Urinary bladder (tissue), 4 donors: ENCODE data around the gene AK8. TPM values are rescaled to one million over a fixed set of nuclear protein-coding genes. Genes with fewer than 3 reads are reported as not detected.

Source experiments
- DNase-seq: peaks from one replicate; pipeline ENCODE4 v3.0.0-alpha.2; 2015; ENCODE audit errors: extremely low spot score
- H3K27ac ChIP-seq: one replicate; pipeline ENCODE4 v1.5.1; 2013; ENCODE audit warnings: low read depth, mild to moderate bottlenecking, moderate library complexity
- H3K36me3 ChIP-seq: one replicate; pipeline ENCODE4 v1.6.1; 2013; ENCODE audit warnings: mild to moderate bottlenecking, moderate library complexity; ENCODE audit not compliant: insufficient read depth
- H3K4me1 ChIP-seq: one replicate; pipeline ENCODE4 v1.6.1; 2013; ENCODE audit warnings: mild to moderate bottlenecking, moderate library complexity; ENCODE audit not compliant: insufficient read depth
- H3K4me3 ChIP-seq: one replicate; pipeline ENCODE4 v1.5.1; 2013; ENCODE audit warnings: low read depth, low read length
- WGBS: extraction: QIAGEN DNeasy Blood & Tissue Kit; methylation state at CpG from one replicate; pipeline ENCODE4 v1.1.7; 2013; 5-methylcytosine and 5-hydroxymethylcytosine counted together
- polyA plus RNA-seq: library from polyadenylated mRNA; stranded (reverse); fragments of 200-250 nt; gene quantifications from one replicate; pipeline ENCODE4 v1.2.3, GENCODE V29; 2013
- total RNA-seq: library from RNA; depleted of rRNA; stranded (reverse); fragments of >200 nt; gene quantifications from one replicate; pipeline ENCODE4 v1.2.3, GENCODE V29; 2014
- donor health status: healthy with polysubstance abuse.
- donor health status: healthy.

Gene AK8
- total and polyA plus RNA-seq, 2 donors: 1.0 to 1.1 TPM

DNA sequence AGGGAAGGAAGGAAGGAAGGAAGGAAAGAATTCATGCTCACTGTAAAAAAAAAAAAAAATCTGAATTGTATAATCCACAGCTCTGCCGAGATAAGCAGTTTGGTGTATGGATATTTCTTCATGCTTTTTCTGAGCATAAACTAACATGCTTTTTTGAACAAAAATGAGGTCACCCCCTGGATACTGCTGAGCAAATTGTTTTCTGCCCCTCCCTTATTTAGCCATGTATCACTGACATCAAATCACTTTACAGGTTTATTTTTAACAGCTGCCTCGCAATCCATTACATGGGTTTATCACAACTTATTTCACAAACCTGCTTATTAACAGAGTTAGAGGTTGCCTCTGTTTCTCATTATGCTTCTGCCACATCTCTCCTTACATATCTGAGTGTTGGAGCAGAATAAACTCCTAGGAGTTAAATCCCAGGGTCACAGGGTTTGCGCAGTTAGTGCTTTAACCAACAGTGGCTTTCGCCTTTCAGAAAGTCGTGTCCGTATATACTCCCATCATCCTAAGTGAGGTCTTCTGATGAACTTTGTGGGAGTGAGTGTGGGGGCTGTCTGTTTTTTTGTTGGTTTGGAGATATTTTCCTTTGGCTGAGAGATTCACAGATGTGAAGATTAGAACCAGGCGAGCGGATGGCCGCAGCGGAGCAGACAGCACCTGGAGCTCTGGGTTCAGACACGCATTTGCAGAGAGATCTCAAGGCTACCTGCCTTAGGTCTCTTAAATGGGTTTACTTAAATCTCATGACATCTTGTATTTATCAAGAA, 57.7 kb downstream of the AK8 start:
- DNase-seq: no peak
- Histone ChIP-seq H3K4me3 (no peak overlapping the region), H3K4me1 (no peaks in the 10 kb centered on the region), H3K27ac (no peak overlapping the region), H3K36me3 (no peaks in the 10 kb centered on the region)
- WGBS: 60% methylated on average over 11 of the region's 11 CpGs

DNA sequence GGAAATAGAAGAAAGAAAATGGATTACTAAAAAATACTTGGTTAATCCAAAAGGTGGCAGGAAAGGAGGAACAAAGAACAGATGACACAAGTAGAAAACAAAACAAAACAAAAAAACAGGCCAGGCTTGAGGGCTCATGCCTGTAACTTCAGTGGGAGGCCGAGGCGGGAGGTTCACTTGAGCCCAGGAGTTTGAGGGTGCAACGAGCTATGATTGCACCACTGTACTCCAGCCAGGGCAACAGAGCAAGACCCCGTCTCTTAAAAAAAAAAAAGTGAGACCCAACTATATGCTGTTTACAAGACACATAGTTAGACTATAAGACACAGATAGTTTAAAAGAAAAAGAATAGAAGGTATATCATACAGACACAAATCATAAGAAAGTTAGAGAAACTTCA, 59.5 kb downstream of the AK8 start:
- 84% methylated on average over 4 of the region's 4 CpGs for WGBS
- no peak overlapping the region for H3K27ac ChIP-seq
- DNase-seq: no peak
- H3K4me3 ChIP-seq: no peak overlapping the region
- no peaks in the 10 kb centered on the region for H3K36me3 ChIP-seq
- no peaks in the 10 kb centered on the region for H3K4me1 ChIP-seq

DNA sequence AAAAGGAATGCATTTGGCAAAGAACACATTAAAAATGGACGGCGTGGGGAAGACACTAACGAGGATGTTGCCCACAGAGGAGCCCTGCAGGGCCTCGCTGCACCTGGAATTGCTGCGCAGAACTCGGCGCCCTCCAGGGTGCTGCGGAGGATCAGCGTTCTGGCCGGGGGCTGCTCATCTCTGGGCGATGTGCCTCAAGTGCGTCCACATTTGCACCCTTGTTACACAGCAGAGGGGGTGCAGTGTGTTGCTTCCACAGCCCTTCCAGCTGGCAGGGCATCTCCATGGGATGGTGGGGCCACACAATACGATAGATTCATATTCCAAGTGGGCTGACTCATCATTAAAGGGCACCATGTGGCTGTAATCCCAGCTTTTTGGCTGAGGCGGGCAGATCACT, 63.1 kb downstream of the AK8 start:
- no peak for DNase-seq
- Histone ChIP-seq H3K27ac (no peak overlapping the region), H3K36me3 (no peaks in the 10 kb centered on the region), H3K4me1 (no peaks in the 10 kb centered on the region), H3K4me3 (no peak overlapping the region)
- 86% methylated on average over 14 of the region's 14 CpGs for WGBS

DNA sequence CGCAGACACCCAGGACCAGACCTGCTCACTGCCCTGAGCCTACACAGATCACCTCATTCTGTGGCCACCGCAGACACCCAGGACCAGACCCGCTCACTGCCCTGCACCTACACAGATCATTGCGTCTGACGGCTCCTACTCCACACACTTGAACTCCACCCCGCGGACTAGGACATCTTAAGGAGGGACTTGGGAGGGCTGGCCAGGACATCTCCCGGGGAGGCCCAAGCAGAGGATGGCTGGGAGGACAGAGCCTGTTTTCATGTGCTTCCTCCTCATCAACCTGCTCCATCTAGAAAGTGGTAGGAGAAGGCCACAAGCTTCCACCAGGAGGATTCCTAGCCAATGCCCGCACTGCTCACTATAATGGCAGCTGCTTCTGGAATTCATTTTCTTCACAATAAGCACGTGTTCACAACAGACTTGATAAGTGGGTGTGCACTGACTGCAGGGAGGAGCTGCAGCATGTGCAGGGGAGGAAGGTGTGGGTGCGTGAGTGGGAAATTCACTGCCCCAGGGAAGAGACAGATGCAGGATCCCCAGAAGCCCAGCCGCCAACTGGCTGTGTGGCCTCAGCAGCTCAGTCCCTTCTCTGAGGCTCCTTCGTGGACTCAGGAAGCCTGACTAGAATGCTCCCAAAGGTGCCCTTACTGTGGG, 64.8 kb downstream of the AK8 start:
- no peaks in the 10 kb centered on the region for H3K36me3 ChIP-seq
- WGBS: 89% methylated on average over 12 of the region's 13 CpGs
- no peak for DNase-seq
- no peak overlapping the region for H3K4me3 ChIP-seq
- H3K27ac ChIP-seq: no peak overlapping the region
- no peaks in the 10 kb centered on the region for H3K4me1 ChIP-seq

DNA sequence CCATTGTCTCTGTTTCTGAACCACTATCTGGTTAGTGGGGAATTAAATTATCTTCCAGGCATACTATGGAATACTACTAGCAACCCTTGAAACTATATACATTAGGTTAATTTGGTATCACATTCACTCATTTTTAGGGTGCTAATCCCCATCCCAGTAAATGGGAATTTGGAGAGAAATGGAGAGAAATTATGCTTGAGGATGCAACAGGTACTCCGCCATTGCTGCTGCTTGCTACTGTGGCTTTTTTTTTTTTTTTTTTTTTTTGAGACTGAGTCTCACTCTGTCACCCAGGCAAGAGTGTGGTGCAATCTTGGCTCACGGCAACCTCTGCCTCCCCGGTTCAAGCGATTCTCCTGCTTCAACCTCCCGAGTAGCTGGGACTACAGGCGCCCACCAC, 66.1 kb downstream of the AK8 start:
- Histone ChIP-seq H3K36me3 (no peaks in the 10 kb centered on the region), H3K4me1 (no peaks in the 10 kb centered on the region), H3K27ac (no peak overlapping the region), H3K4me3 (no peak overlapping the region)
- WGBS: 93% methylated on average over 6 of the region's 6 CpGs
- DNase-seq: no peak

DNA sequence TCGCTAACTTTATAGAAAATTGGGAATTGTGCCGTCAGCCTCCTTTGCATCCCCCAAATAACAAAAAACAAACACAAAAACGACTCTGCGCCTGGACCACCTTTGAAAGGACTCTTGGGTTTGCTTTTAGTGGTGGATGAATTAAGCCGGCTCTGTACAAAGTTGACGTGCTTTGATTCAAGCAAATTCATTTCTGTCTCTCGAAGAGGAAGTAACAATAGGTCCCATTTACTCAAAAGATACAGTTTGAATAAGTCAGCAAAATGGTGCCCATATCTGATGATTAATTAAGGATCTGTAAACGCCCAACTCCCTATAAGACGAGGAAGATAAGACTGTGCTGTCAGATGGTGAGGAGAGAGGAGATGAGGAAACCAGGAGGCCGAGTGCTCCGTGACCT, 67.8 kb downstream of the AK8 start:
- DNase-seq: no peak
- Histone ChIP-seq H3K4me3 (no peak overlapping the region), H3K36me3 (no peaks in the 10 kb centered on the region), H3K27ac (no peak overlapping the region), H3K4me1 (no peaks in the 10 kb centered on the region)
- 70% methylated on average over 11 of the region's 11 CpGs for WGBS

DNA sequence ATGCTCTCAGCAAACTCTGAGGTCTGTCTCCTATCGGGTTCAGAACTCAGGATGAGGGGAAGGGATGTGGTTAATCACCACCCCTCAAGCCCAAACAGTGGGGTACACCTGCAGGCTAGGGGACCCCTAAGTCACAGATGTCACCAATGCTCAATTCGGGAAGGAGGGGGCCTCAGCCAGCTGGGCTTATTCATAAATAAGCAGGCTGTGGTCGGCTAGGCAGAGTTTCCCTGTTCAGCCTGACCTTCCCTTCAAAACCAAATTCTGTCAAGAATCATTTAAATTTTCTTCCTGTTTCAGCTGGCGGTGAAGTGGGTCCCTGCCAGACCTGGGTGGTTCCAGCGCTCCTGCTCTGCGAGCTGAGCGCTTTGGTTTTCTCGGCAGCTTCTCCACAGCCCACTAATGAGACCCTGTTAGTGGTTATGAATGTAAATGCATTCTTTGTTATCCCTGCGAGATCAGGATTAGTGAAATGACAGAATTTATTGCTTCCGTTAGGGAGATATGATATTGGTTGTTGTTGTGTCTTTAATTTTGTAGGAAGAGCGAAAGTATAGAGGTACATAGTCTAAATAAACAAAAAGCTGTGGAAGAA, 68.3 kb downstream of the AK8 start:
- H3K4me1 ChIP-seq: no peaks in the 10 kb centered on the region
- no peak overlapping the region for H3K4me3 ChIP-seq
- no peak for DNase-seq
- no peaks in the 10 kb centered on the region for H3K36me3 ChIP-seq
- no peak overlapping the region for H3K27ac ChIP-seq
- 69% methylated on average over 11 of the region's 11 CpGs for WGBS

DNA sequence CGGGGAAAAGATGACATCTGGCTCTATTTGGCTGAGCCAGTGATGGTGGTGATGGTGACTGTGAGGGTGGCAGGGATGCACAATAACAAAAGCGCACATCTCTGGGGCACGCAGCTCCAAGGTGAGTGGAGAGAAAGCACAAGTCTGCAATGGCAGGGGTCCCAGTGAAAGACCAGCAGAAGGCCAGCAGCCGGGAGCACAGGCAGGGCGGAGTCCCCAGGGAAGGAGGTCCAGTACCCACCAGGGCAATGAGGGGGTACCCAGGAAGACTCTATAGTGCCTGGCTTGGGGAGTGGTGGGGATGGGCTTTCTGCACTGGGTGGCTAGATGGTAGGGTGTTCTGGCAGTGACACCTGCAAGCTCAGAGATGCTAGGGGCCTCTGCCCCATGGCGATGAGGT, 69.4 kb downstream of the AK8 start:
- DNase-seq: no peak
- no peaks in the 10 kb centered on the region for H3K4me1 ChIP-seq
- no peak overlapping the region for H3K27ac ChIP-seq
- 83% methylated on average over 6 of the region's 6 CpGs for WGBS
- no peak overlapping the region for H3K4me3 ChIP-seq
- H3K36me3 ChIP-seq: no peaks in the 10 kb centered on the region

DNA sequence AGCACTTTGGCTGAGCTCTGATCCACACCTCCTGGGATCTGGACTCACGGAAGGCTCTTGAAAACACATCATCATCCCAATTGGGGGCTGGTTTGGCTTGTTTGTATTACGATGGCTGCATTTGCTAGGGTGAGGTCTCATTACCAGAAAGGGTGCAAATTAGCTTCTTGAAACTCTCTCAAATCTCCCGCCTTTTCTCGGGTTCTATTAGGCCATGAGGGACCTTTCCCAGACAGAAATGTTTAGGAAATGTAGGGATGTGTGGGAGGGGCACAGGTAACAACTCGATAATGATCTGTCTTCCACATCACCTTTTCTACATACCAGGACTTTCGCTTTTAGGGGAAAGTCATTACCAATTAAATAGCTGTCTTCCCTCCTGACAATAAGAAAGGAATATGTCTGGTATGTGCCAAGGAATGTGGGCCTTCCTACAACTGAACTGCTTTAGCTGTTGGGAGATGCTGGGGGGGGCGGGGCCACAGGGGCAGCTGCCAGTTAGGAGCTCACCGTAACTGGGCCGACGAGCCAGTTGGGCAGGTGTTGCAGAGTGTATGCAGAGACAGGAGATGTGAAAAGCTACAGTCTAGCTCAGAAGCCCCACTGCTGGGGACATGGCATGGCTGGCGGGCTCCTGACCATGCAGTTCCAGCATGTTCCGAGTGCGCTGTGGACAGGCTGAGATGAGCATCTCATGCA, 71.2 kb downstream of the AK8 start:
- no peak overlapping the region for H3K4me3 ChIP-seq
- DNase-seq: no peak
- no peak overlapping the region for H3K27ac ChIP-seq
- H3K4me1 ChIP-seq: no peaks in the 10 kb centered on the region
- 66% methylated on average over 13 of the region's 13 CpGs for WGBS
- no peaks in the 10 kb centered on the region for H3K36me3 ChIP-seq

DNA sequence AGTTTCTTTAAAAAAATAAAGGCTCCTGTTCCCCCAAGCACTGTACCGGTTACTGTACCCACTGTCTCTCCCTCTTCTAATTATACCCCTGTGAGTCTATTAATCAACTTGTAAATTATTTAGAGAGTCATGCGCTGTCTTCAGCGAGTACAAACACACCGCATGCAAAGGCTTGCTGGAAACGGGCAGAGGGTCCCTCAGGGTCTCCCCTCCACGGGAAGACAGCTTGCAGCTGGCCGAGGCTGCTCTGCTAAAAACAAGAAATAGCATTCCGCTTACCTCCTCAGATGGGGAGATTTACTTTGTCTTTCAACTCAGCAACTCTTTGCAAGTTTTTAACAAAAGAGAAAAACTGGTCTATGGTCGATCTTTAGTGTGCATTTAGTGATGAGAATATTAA, 71.8 kb downstream of the AK8 start:
- H3K4me3 ChIP-seq: no peak overlapping the region
- H3K36me3 ChIP-seq: no peaks in the 10 kb centered on the region
- 47% methylated on average over 9 of the region's 9 CpGs for WGBS
- H3K4me1 ChIP-seq: no peaks in the 10 kb centered on the region
- H3K27ac ChIP-seq: no peak overlapping the region
- DNase-seq: no peak

DNA sequence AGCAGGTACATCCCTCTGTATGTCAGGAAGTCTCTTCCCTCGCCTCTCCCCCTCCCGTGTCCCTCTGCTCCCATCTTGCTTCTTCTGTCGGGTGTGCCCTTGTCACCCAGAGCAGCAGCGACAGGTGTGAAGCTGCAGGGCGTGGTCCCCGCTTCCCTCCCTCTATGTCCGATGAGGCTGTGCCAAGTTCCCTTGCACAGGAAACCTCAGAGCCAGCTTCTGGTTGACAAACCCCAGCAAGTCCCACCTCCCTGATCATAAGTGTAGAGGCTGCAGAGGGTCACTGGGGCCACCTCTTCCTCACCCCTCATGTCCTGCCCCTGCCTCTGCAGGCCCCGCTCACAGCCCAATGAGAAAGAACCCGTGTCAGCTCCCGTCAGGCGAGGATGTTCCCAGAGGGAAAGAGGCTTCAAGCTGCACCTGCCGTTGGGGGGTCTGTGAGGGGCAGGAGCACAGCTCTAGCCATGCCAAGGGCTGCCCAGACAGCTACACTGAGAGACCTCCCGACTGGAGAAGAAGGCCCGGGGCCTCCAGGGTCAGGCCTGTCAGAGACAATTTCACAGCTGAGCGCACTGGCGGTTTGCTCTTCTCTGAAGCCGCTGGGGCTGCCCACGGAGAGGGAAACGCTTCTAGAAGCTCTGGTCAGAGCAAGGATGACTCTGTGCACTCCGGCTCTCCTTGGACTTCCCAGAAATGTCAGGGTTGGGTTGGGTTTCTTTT, 73.3 kb downstream of the AK8 start:
- WGBS: 69% methylated on average over 20 of the region's 20 CpGs
- Histone ChIP-seq H3K4me3 (no peak overlapping the region), H3K36me3 (no peaks in the 10 kb centered on the region), H3K4me1 (no peaks in the 10 kb centered on the region), H3K27ac (no peak overlapping the region)
- no peak for DNase-seq

DNA sequence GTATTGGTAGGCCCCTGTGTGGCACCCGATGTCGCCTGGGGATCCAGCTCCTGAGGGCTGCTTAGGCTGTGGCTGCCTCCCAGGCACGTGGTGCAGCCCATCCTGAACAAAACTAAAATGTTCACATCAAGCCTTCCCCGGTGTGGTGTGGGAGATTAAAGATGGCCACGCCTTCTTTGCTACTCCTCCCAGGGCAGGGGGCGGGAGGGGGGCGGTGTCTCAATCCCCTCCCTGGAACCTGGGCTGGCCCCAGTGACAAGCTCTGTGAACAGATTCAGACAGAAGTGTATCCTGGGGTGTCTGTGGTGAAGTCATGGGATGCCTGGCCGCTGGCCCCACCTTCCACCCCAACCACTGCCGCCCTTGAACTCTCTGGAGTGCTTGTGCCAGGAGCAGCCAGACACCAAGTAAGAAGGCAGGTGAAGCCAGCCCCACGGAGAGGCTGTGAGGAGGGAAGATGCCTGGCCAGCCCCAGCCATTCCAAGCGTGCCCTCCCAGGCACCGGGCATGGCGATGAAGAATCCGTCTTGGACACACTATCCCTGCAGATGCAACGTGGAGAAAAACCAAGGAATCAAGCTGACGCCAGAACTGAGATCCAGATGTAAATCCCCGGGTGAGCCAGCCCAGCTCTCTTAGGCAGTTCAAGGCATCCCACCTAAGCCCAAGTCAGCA, 75.8 kb downstream of the AK8 start:
- no peak overlapping the region for H3K27ac ChIP-seq
- DNase-seq: no peak
- no peaks in the 10 kb centered on the region for H3K4me1 ChIP-seq
- WGBS: 68% methylated on average over 17 of the region's 17 CpGs
- no peaks in the 10 kb centered on the region for H3K36me3 ChIP-seq
- no peak overlapping the region for H3K4me3 ChIP-seq

DNA sequence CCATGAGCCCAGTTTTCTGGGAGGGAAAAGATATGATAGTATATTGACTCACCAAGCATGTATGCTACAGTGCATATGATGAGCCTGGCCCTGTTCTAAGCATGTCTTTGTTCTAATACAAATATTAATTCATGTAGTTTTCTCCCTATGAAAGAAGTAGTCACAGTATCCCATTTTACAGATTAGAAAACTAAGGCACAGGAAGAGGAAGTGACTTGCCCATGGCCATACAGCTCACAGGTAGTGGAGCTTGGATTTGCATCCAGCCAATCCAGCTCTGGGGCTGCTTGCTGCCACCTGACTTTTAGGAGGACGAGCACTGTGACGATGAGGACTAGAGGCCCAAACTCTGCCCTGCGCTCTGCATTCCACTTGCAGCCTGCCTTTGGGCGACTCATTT, 76.4 kb downstream of the AK8 start:
- no peak overlapping the region for H3K27ac ChIP-seq
- H3K4me1 ChIP-seq: no peaks in the 10 kb centered on the region
- no peak for DNase-seq
- no peak overlapping the region for H3K4me3 ChIP-seq
- no peaks in the 10 kb centered on the region for H3K36me3 ChIP-seq
- 94% methylated on average over 4 of the region's 4 CpGs for WGBS
